HG03520 (cell line): ENCODE results near the gene HOOK2.
A peak's percentile ranks its signal among the peaks of the same experiment; 100 is the strongest.
"Not testable (repeated sequence)": the region's sequence is repeated elsewhere in the genome, so short reads cannot be mapped to it uniquely, and the experiment has no call there.

Source experiments
- ATAC-seq: cut with Tn5 transposase; IDR thresholded peaks from one replicate; pipeline ENCODE4 v1.9.1; 2021; ENCODE audit warnings: mild to moderate bottlenecking, moderate library complexity; ENCODE audit not compliant: unreplicated experiment

HOOK2 gene

DNA sequence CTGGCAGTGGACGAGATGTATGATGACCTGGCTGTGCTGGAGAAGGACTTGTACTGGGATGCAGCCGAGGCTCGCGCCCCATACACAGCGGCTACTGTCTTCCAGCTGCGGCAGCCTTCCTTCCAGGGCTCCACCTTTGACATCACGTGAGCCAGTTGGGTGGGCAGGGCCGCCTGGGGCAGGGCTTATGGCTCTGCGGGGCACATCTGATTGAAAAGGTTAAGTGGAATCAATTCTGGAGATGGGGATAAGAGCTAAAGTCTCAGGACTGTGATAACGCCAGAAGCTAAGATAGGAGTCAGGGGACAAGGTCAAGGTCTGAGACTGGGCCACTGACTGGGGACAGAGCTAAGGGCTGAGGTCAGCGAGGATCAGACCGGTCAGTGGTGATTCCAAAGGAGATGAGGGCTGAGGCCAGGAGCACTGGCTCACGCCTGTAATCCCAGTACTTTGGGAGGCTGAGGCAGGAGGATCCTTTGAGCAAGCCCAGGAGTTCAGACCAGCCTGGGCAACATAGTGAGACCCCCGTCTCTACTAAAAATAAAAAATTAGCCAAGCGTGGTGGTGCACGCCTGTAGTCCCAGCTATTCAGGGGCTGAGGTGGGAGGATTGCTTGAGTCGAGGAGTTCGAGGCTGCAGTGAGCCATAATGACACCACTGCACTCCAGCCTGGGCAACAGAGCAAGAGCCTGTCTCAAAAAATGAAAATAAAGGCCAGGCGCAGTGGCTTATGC, 19.0 kb downstream of the HOOK2 start:
- no peak for ATAC-seq

GRCh38 chr19:12754465-12755196, 20.7 kb downstream of the HOOK2 start:
- no peak for ATAC-seq

DNA sequence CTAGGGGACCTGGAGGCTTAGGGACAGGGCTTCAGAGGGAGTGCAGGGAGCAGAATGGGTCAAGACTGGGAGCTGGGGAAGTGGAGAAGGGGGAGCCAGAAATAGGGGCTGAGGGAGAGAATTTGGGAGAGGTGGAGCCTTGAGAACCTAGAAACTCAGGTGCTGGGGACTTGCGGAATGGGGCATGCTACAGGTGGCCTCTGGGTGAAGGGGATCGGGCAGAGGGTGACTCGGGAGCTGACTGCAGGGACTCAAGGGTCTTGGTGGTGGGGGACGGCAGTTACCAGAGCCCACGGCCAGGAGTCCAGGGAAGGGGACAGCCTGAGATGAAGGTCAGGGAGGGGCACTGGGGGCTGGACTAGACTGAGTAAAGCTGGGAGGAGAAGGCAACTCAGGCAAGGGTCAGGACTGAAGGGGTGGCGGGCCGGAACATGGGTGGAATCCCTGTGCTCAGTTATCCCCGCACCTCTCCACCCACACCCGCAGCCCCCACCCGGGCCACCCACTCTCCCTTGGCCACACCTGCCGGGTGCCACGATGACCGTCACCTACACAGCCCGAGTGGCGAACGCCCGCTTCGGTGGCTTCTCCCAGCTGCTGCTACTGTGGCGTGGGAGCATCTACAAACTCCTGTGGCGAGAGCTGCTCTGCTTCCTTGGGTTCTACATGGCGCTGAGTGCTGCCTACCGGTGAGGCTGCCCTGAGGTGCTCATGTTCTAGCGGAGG, 23.1 kb downstream of the HOOK2 start:
- no peak for ATAC-seq

DNA sequence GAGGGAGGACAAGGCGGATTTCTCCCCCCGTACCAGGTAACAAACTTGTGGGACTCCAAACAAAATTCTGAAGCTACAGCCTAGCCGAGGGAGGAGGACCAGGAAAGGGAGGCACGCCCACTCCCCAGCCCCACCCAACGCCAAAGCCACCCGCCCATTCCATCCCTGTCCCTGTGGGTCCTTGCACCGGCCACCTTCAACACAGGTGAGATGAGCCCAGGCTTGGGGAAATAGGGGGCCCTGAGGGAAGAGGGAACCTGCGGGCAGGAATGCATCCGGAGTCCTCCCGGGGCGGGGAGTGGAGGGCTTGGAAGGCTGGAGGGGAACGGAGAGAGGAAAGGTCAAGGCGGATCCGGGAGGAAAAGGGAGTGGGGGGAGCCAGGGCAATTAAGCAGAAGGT, 23.7 kb downstream of the HOOK2 start, which contains the start of gene BEST2:
Gene BEST2, plus strand, starts transcription at position 157 of the 400 bp plus-strand sequence. CDS start 802 bp downstream, outside the sequence.
- ATAC-seq, result no peak

- ATAC-seq, result no peak
These were observed 24.5 kb downstream of the HOOK2 start for GRCh38 chr19:12750851-12751250.

DNA sequence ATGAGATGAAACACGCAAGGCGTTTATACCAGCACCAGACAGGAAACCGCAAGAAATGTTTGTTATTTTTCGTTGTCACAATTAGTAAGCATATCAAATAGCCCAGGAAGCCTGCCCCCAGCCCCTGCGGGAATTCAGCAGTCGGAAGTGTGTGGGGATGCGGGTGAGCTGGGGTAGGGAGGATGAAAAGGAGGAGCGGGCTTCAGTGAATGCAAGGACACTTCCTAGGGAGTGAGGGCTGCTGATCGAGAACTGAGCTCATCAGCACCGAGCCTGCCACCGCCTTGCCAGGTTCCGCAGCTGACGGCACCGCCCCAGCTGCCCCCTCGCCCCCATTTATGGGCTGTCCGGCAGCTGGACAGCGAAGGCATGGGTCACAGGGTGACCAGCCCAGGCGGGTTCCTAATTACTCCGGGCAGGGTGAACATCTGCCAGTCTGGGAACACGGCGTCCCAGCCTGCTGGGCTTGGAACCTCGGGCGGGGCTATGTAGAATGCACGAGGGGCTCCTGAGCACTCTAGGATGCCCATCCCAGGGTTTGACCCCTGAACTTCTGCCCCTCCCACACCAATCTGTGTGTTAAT, 25.3 kb downstream of the HOOK2 start:
- ATAC-seq, result no peak

DNA sequence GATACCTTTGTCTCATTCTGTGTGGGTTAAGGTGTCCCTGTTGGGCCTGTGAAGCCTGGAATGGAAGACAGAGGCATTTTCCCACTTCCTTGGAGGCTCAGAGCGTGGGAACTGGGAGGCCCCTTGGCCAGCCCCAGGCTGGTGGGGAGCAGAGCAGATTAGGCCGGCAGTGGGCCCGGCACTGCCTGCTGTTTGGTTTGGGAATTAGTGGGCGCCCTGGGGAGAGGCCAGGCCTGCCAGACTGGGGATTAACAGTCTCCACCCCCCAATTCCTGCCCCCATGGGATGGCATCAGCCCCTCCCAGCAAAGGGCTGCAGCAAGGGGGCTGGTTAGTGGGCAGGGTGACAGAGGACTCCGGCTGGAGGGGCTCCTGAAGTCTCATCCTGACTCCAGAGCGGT, 26.9 kb downstream of the HOOK2 start:
- ATAC-seq, result no peak

GRCh38 chr19:12745166-12745897, 30.0 kb downstream of the HOOK2 start:
- ATAC-seq, result no peak

GRCh38 chr19:12737835-12738351, 37.5 kb downstream of the HOOK2 start:
- no peak for ATAC-seq

DNA sequence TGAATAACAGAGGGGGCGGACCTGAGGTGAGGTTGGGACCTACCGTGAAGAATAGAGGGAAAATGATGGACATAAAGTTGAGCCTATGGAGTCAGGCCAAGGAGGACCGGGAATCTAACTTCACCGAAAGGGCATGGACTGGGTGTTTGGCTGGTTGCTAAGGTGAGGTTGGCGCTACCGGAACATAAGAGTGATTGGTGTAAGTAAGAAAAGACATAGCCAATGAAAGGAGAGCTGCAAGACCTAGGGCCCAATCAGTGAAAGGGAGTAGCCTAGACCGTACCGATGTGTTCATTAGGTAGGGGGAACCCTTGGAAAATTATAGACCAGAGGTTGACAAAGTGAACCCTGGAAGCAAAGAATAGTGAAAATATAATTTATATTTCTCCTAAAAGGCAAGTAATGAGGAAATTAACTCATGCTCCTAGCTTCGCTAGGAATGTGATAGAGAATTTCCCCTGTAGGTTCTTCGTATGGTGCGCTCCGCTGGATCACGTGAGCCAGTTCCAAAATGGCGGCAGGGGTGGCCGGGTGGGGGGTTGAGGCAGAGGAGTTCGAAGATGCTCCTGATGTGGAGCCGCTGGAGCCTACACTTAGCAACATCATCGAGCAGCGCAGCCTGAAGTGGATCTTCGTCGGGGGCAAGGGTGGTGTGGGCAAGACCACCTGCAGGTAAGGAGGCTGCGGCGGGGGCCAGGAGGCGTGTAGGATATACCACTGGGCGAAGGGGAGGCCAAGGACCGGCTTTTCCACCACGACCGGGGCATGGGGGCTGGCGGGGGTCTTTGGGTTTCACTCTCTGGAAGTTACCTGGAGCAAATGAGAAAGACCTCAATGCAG, 38.1 kb downstream of the HOOK2 start, which contains the start of gene GET3:
Gene GET3, plus strand, starts transcription at position 503 of the 840 bp plus-strand sequence. Its CDS starts 9 bp downstream, at position 512.
- peak; percentile 68 for ATAC-seq

GRCh38 chr19:12733369-12734214, 41.8 kb downstream of the HOOK2 start:
- ATAC-seq, result no peak

- ATAC-seq, result no peak
These were observed 44.0 kb downstream of the HOOK2 start for GRCh38 chr19:12731337-12731736.

GRCh38 chr19:12730064-12730463, 45.3 kb downstream of the HOOK2 start:
- no peak for ATAC-seq

- ATAC-seq, result no peak
These were observed 47.5 kb downstream of the HOOK2 start for GRCh38 chr19:12727745-12728433.

DNA sequence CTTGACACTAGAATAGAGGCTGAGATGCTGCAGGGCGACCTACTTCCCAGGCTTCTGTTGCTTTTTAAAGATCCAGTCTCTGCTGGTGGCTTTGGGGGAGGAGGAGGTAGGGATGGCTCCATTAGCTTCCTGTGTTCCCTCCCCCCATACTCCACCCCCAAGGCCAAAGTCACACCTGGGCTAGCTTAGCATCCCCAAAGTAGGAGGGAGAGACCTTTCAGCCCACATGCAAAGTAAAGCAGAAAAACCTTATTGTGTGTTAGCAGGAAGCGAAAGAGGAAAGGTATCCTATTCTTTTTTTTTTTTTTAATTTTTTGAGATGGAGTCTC, 48.4 kb downstream of the HOOK2 start:
- no peak for ATAC-seq

GRCh38 chr19:12725612-12726011, 49.7 kb downstream of the HOOK2 start:
- ATAC-seq, result not testable (repeated sequence)

DNA sequence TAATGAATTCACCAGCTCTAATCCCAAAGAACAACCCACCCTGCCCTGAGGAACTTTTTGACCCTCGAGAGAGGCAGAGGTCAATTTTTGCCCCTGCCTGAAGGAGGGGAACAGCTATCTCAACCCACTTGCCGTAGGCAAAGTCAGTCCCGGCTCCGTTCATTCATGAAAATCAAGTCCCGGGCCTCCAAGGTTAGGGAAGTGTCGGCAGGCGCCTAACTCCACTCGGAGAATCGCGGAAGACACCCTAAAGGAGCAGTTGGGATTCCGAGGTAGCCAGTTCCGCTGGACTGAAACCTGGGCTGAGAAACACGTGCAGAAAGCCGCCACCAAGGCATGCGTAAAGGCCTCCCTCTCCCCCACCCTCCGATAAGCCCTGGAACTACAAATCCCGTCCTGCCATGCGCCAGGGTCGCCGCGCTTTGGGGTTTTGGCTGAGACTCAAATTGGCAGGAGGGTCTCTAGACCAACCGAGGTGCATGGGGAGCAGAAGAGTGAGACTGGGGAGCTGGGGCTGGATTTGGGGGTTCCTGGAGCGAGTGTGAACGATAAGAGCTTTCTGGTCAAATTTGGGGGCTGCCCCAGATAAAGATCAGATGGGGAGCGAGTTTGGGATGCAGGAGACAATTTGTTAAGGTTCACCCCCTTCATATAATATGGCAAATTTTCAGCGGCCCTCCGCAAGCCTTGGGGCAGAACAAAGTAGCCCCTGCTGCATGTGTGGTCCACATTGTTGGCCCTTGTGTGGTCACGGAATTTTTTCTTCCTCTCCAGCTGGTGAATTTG, 51.5 kb downstream of the HOOK2 start, which contains the start of gene TNPO2:
Gene TNPO2, minus strand, starts transcription at position 292 of the 786 bp plus-strand sequence. CDS start 2,955 bp downstream, outside the sequence.
- no peak for ATAC-seq
